ENCODE results near the gene UTP25. TPM values are rescaled to one million over a fixed set of nuclear protein-coding genes. Genes with fewer than 3 reads are reported as not detected.
A peak's percentile ranks its signal among the peaks of the same experiment; 100 is the strongest.

Gene UTP25
- total RNA-seq (10 to 100 TPM in 3 of 5 experiments, 1 to 10 TPM in 2; 6.0 to 16.3 (median 12.7) TPM), polyA plus RNA-seq (1 to 10 TPM; 3.2 to 8.0 TPM), total RNA-seq (20.2 reads per million, percentile 50 among the genes with 10 or more reads in this experiment)

- Mint-ChIP-seq H3K27me3 (peaks cover 0 to 12% (median 5%) of the 10 kb centered on the region in 5 donors), H3K4me1 (peaks cover 24 to 58% (median 49%) of the 10 kb centered on the region in 7 donors), H3K4me3 (peak within 1 kb of the TSS; percentile 77 to 97 (median 92)), H3K9me3 (no peaks in the 10 kb centered on the region), H3K36me3 (peaks cover 6 to 20% (median 12%) of the 10 kb centered on the region in 5 donors), H3K27ac (peak within 1 kb of the TSS; percentile 74 to 96 (median 89))
- Histone ChIP-seq H3K36me3 (ENCODE audit: control insufficient read depth in 2 of 3, insufficient read depth in 3 of 3, low read length in 3 of 3) (peaks cover 0 to 19% (median 8%) of the 10 kb centered on the region in 3 experiments), H3K27ac (ENCODE audit: low read depth, low read length) (peak within 1 kb of the TSS; percentile 84), H3K4me1 (ENCODE audit: control insufficient read depth in 2 of 2, insufficient read depth in 2 of 2, low read length in 2 of 2) (peaks cover 8 to 16% of the 10 kb centered on the region in 2 donors), H3K4me3 (ENCODE audit: low read length) (peak within 1 kb of the TSS; percentile 98), H3K9me3 (ENCODE audit: control insufficient read depth in 2 of 3, low read length in 3 of 3) (no peaks in the 10 kb centered on the region), H3K27me3 (ENCODE audit: control insufficient read depth in 2 of 2, insufficient read depth in 2 of 2, low read length in 2 of 2) (no peaks in the 10 kb centered on the region)
- POLR2A ChIA-PET: interaction anchor here (0.6 to 11.0 kb wide), 9 partner anchors 12 to 72 kb away, joined by 3 to 62 read pairs (median 3); partner anchors contain the start of genes C1orf74 and TRAF3IP3
- intact Hi-C loops (cut with micrococcal nuclease): loop anchor here (1.0 to 5.0 kb wide), 9 partner anchors 21 to 1432 kb away; partner anchors contain the start of genes C1orf74 (in 2 of the 2), TRAF3IP3 (in 2 of the 2), IRF6 (in 1 of the 2) and RCOR3 (in 1 of the 2)
- CTCF ChIA-PET: interaction anchor here (0.6 to 1.5 kb wide), 6 partner anchors 9 to 251 kb away, joined by 3 to 6 read pairs (median 3); no protein-coding TSS in a partner anchor
- ATAC-seq (peak; percentile 97), DNase-seq (peak; percentile 68 to 94 (median 91))
Observed at GRCh38 chr1:209827384-209828262, at the start of gene UTP25. TSS of gene UTP25 (plus strand) at chr1:209827972. CDS start at chr1:209828064, 92 bp downstream.

- Mint-ChIP-seq H3K4me3 (peak overlapping the region in 1 of 10 donors; percentile 7), H3K4me1 (peaks cover 25 to 61% (median 33%) of the 10 kb centered on the region in 7 donors), H3K36me3 (peaks cover 23 to 76% (median 54%) of the 10 kb centered on the region in 5 donors), H3K27ac (peak overlapping the region in 4 of 9 donors; percentile 28 to 71 (median 68)), H3K27me3 (no peaks in the 10 kb centered on the region), H3K9me3 (no peaks in the 10 kb centered on the region)
- no peak for DNase-seq
- CTCF ChIA-PET: no interaction called here
- POLR2A ChIA-PET: interaction anchor here (0.7 to 37.2 kb wide), 4 partner anchors 1 to 88 kb away, joined by 3 to 1558 read pairs (median 780); partner anchors contain the start of genes C1orf74 and TRAF3IP3
- Histone ChIP-seq H3K4me1 (ENCODE audit: control insufficient read depth in 2 of 2, insufficient read depth in 2 of 2, low read length in 2 of 2) (peaks cover 19 to 26% of the 10 kb centered on the region in 2 donors), H3K4me3 (ENCODE audit: low read length) (no peak overlapping the region), H3K9me3 (ENCODE audit: control insufficient read depth in 2 of 3, low read length in 3 of 3) (no peaks in the 10 kb centered on the region), H3K36me3 (ENCODE audit: control insufficient read depth in 2 of 3, insufficient read depth in 3 of 3, low read length in 3 of 3) (peaks cover 34 to 87% (median 60%) of the 10 kb centered on the region in 3 experiments), H3K27me3 (ENCODE audit: control insufficient read depth in 2 of 2, insufficient read depth in 2 of 2, low read length in 2 of 2) (no peaks in the 10 kb centered on the region), H3K27ac (ENCODE audit: low read depth, low read length) (peak overlapping the region; percentile 18)
- ATAC-seq: no peak
- intact Hi-C loops (cut with micrococcal nuclease): no loop called here
Observed at GRCh38 chr1:209778102-209778501, 49.7 kb upstream of the UTP25 start.

- ATAC-seq: no peak
- ChIA-PET POLR2A (interaction anchor here (1.1 to 25.1 kb wide), 3 partner anchors 12 to 42 kb away, joined by 3 to 1558 read pairs (median 5); partner anchors contain the start of gene TRAF3IP3), CTCF (interaction anchor here (1.3 kb wide), 1 partner anchor 8 kb away, joined by 5 read pairs; no protein-coding TSS in a partner anchor)
- no peak overlapping the region for H3K27ac ChIP-seq (ENCODE audit: low read depth, low read length)
- intact Hi-C loops (cut with micrococcal nuclease): no loop called here
- peak overlapping the region in 7 of 9 donors; percentile 18 to 67 (median 45) for H3K27ac Mint-ChIP-seq
- H3K27me3 ChIP-seq (ENCODE audit: control insufficient read depth in 2 of 2, insufficient read depth in 2 of 2, low read length in 2 of 2): no peaks in the 10 kb centered on the region
- H3K9me3 Mint-ChIP-seq: peaks cover 0 to 8% (median 0%) of the 10 kb centered on the region in 11 donors
- H3K4me3 ChIP-seq (ENCODE audit: low read length): no peak overlapping the region
- H3K36me3 Mint-ChIP-seq: peaks cover 16 to 60% (median 43%) of the 10 kb centered on the region in 5 donors
- peaks cover 17 to 69% (median 54%) of the 10 kb centered on the region in 7 donors for H3K4me1 Mint-ChIP-seq
- H3K27me3 Mint-ChIP-seq: peaks cover 0 to 3% (median 0%) of the 10 kb centered on the region in 5 donors
- H3K36me3 ChIP-seq (ENCODE audit: control insufficient read depth in 2 of 3, insufficient read depth in 3 of 3, low read length in 3 of 3): peaks cover 31 to 66% (median 39%) of the 10 kb centered on the region in 3 experiments
- DNase-seq: no peak
- no peaks in the 10 kb centered on the region for H3K9me3 ChIP-seq (ENCODE audit: control insufficient read depth in 2 of 3, low read length in 3 of 3)
- H3K4me1 ChIP-seq (ENCODE audit: control insufficient read depth in 2 of 2, insufficient read depth in 2 of 2, low read length in 2 of 2): peaks cover 13 to 24% of the 10 kb centered on the region in 2 donors
- H3K4me3 Mint-ChIP-seq: no peak overlapping the region
Observed at GRCh38 chr1:209780268-209780667, 47.5 kb upstream of the UTP25 start.

- intact Hi-C loops (cut with micrococcal nuclease): no loop called here
- ChIA-PET POLR2A (interaction anchor here (1.2 to 25.1 kb wide), 7 partner anchors 9 to 59 kb away, joined by 3 to 1558 read pairs (median 7); partner anchors contain the start of genes IRF6, TRAF3IP3 and UTP25), CTCF (interaction anchor here (1.0 to 2.3 kb wide), 4 partner anchors 11 to 27 kb away, joined by 4 to 9 read pairs (median 6); no protein-coding TSS in a partner anchor)
- ATAC-seq: no peak
- Mint-ChIP-seq H3K9me3 (peaks cover 0 to 8% (median 0%) of the 10 kb centered on the region in 11 donors), H3K27me3 (peaks cover 5 to 8% (median 8%) of the 10 kb centered on the region in 5 donors), H3K36me3 (peaks cover 6 to 46% (median 31%) of the 10 kb centered on the region in 5 donors), H3K4me3 (peak overlapping the region in 9 of 10 donors; percentile 33 to 97 (median 92)), H3K4me1 (peaks cover 9 to 62% (median 38%) of the 10 kb centered on the region in 7 donors), H3K27ac (peak overlapping the region; percentile 92 to 99 (median 97))
- peaks cover 11 to 19% of the 10 kb centered on the region in 2 donors for H3K4me1 ChIP-seq (ENCODE audit: control insufficient read depth in 2 of 2, insufficient read depth in 2 of 2, low read length in 2 of 2)
- H3K27me3 ChIP-seq (ENCODE audit: control insufficient read depth in 2 of 2, insufficient read depth in 2 of 2, low read length in 2 of 2): no peaks in the 10 kb centered on the region
- H3K27ac ChIP-seq (ENCODE audit: low read depth, low read length): peak overlapping the region; percentile 90
- H3K36me3 ChIP-seq (ENCODE audit: control insufficient read depth in 2 of 3, insufficient read depth in 3 of 3, low read length in 3 of 3): peaks cover 8 to 34% (median 17%) of the 10 kb centered on the region in 3 experiments
- no peak for DNase-seq
- H3K4me3 ChIP-seq (ENCODE audit: low read length): no peak overlapping the region
- H3K9me3 ChIP-seq (ENCODE audit: control insufficient read depth in 2 of 3, low read length in 3 of 3): no peaks in the 10 kb centered on the region
Observed at GRCh38 chr1:209783386-209783785, 44.4 kb upstream of the UTP25 start.

- no peaks in the 10 kb centered on the region for H3K9me3 ChIP-seq (ENCODE audit: control insufficient read depth in 2 of 3, low read length in 3 of 3)
- H3K27ac ChIP-seq (ENCODE audit: low read depth, low read length): peak within 1 kb of the TSS; percentile 90
- H3K36me3 ChIP-seq (ENCODE audit: control insufficient read depth in 2 of 3, insufficient read depth in 3 of 3, low read length in 3 of 3): peaks cover 4 to 23% (median 6%) of the 10 kb centered on the region in 3 experiments
- intact Hi-C loops (cut with micrococcal nuclease): loop anchor here (1.0 kb wide), 7 partner anchors 15 to 43 kb away; partner anchors contain the start of genes TRAF3IP3 (in 2 of the 2), UTP25 (in 2 of the 2) and IRF6 (in 1 of the 2)
- no peaks in the 10 kb centered on the region for H3K27me3 ChIP-seq (ENCODE audit: control insufficient read depth in 2 of 2, insufficient read depth in 2 of 2, low read length in 2 of 2)
- DNase-seq (peak; percentile 97 to 100 (median 99)), ATAC-seq (peak; percentile 99)
- Mint-ChIP-seq H3K4me1 (peaks cover 9 to 63% (median 37%) of the 10 kb centered on the region in 7 donors), H3K4me3 (peak within 1 kb of the TSS; percentile 86 to 97 (median 92)), H3K27me3 (peaks cover 5 to 9% (median 8%) of the 10 kb centered on the region in 5 donors), H3K36me3 (peaks cover 5 to 36% (median 24%) of the 10 kb centered on the region in 5 donors), H3K9me3 (peaks cover 0 to 8% (median 0%) of the 10 kb centered on the region in 11 donors), H3K27ac (peak within 1 kb of the TSS; percentile 92 to 99 (median 97))
- ChIA-PET CTCF (interaction anchor here (0.6 to 2.3 kb wide), 7 partner anchors 8 to 585 kb away, joined by 3 to 9 read pairs (median 3); no protein-coding TSS in a partner anchor), POLR2A (interaction anchor here (0.6 to 25.1 kb wide), 12 partner anchors 8 to 1728 kb away, joined by 3 to 1558 read pairs (median 5); partner anchors contain the start of genes IRF6, TRAF3IP3 and UTP25)
- peak within 1 kb of the TSS; percentile 65 for H3K4me3 ChIP-seq (ENCODE audit: low read length)
- H3K4me1 ChIP-seq (ENCODE audit: control insufficient read depth in 2 of 2, insufficient read depth in 2 of 2, low read length in 2 of 2): peaks cover 11 to 19% of the 10 kb centered on the region in 2 donors
Observed at GRCh38 chr1:209784265-209785169, 43.3 kb upstream of the UTP25 start, which contains the start of gene C1orf74. TSS of gene C1orf74 (minus strand) at chr1:209784559. CDS start at chr1:209783634, 925 bp downstream.
